Hepatocyte (in vitro differentiated cells): ENCODE results near the gene PLEKHO1. TPM values are rescaled to one million over a fixed set of nuclear protein-coding genes. Genes with fewer than 3 reads are reported as not detected.

Experiments
- DNase-seq: peaks from one replicate; pipeline ENCODE4 v3.0.0-alpha.2; 2016; ENCODE audit warnings: low spot score
- H2AFZ ChIP-seq: fragments of 200-600 bp; sonication (generic); 2 replicates; pipeline ENCODE4 v1.6.0; 2016; ENCODE audit warnings: antibody characterized with exemption, mild to moderate bottlenecking
- H3K27ac ChIP-seq: fragments of 200-600 bp; sonication (generic); 2 replicates; pipeline ENCODE4 v1.5.1; 2016; ENCODE audit warnings: mild to moderate bottlenecking
- H3K27me3 ChIP-seq: fragments of 200-600 bp; sonication (generic); 2 replicates; pipeline ENCODE4 v1.6.1; 2016
- H3K36me3 ChIP-seq: fragments of 200-600 bp; sonication (generic); replicated peaks from 2 replicates; pipeline ENCODE4 v1.5.1; 2016; ENCODE audit warnings: low read depth; ENCODE audit not compliant: insufficient read depth
- H3K4me1 ChIP-seq: fragments of 200-600 bp; sonication (generic); 2 replicates; pipeline ENCODE4 v1.5.1; 2016; ENCODE audit warnings: mild to moderate bottlenecking, moderate library complexity; ENCODE audit not compliant: insufficient read depth
- H3K4me2 ChIP-seq: fragments of 200-600 bp; sonication (generic); 2 replicates; pipeline ENCODE4 v1.6.0; 2016
- H3K4me3 ChIP-seq: fragments of 200-600 bp; sonication (generic); 2 replicates; pipeline ENCODE4 v1.5.1; 2016; ENCODE audit warnings: mild to moderate bottlenecking
- H3K79me2 ChIP-seq: fragments of 200-600 bp; sonication (generic); 2 replicates; pipeline ENCODE4 v1.6.0; 2017; ENCODE audit warnings: mild to moderate bottlenecking
- H3K9me2 ChIP-seq: fragments of 200-600 bp; sonication (generic); replicated peaks from 2 replicates; pipeline ENCODE4 v1.6.0; 2017; ENCODE audit warnings: mild to moderate bottlenecking; ENCODE audit not compliant: insufficient read depth
- H3K9me3 ChIP-seq: fragments of 200-600 bp; sonication (generic); 2 replicates; pipeline ENCODE4 v1.5.1; 2016; ENCODE audit warnings: low read depth, mild to moderate bottlenecking
- H4K20me1 ChIP-seq: fragments of 200-600 bp; sonication (generic); 2 replicates; pipeline ENCODE4 v1.6.0; 2016; ENCODE audit warnings: mild to moderate bottlenecking; ENCODE audit not compliant: insufficient read depth, poor library complexity, severe bottlenecking
- EZH2 ChIP-seq: fragments of 200-600 bp; sonication (generic); IDR thresholded peaks from 2 replicates; pipeline ENCODE4 v1.6.1; 2016; ENCODE audit warnings: antibody characterized with exemption, mild to moderate bottlenecking, borderline replicate concordance
- EZH2phosphoT487 ChIP-seq: fragments of 200-600 bp; sonication (generic); IDR thresholded peaks from one replicate; pipeline ENCODE4 v1.6.1; 2018; ENCODE audit warnings: antibody characterized with exemption, mild to moderate bottlenecking, low read depth, moderate library complexity; ENCODE audit not compliant: unreplicated experiment, severe bottlenecking
- WGBS: methylation state at CpG from one replicate; pipeline ENCODE4 v1.1.6; 2016; ENCODE audit warnings: low lambda C conversion rate; ENCODE audit errors: missing lambda C conversion rate; 5-methylcytosine and 5-hydroxymethylcytosine counted together
- polyA plus RNA-seq: library from polyadenylated mRNA; unstranded; fragments of >200 nt; fragmentation: Nextera tagmentation; extraction: Ambion mirVana; gene quantifications from 2 replicates; pipeline ENCODE4 v1.2.1, GENCODE V29; 2016
- total RNA-seq: library from RNA; depleted of rRNA; stranded (reverse); fragments of >200 nt; gene quantifications from 2 replicates; pipeline ENCODE4 v1.2.3, GENCODE V29; 2014
- TF ChIP-seq, protein P1 (sequence below): fragments of 200-600 bp; sonication (generic); IDR thresholded peaks from 2 replicates; pipeline ENCODE4 v1.5.1; 2016; ENCODE audit warnings: antibody characterized with exemption, mild to moderate bottlenecking; ENCODE audit not compliant: poor library complexity

Gene PLEKHO1
- total and polyA plus RNA-seq, 2 experiments from 2014 or later = 23.7 to 33.0 TPM

DNA sequence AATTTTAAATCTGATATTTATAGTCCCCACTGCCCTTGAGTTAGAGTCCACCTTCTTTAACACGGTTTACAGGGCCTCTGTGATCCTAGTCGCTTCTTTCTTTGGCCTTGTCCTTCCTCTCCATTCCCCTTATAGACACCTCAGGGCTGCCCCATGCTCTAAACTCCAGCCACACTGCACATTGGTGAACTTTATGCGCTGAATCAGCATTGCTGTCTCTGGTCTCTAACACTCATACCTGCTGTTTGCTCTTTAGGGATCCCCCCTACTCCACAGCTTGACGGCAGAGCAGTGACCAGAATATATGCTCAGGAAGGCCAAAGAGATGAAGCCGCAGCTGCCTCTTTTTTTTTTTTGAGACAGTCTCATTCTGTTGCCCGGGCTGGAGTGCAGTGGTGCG lies 30.2 kb downstream of the PLEKHO1 start:
- no peaks in the 10 kb centered on the region for H3K9me3 ChIP-seq
- H3K36me3 ChIP-seq = no peaks in the 10 kb centered on the region
- no peaks in the 10 kb centered on the region for H3K79me2 ChIP-seq
- TF ChIP-seq, protein P1, sequence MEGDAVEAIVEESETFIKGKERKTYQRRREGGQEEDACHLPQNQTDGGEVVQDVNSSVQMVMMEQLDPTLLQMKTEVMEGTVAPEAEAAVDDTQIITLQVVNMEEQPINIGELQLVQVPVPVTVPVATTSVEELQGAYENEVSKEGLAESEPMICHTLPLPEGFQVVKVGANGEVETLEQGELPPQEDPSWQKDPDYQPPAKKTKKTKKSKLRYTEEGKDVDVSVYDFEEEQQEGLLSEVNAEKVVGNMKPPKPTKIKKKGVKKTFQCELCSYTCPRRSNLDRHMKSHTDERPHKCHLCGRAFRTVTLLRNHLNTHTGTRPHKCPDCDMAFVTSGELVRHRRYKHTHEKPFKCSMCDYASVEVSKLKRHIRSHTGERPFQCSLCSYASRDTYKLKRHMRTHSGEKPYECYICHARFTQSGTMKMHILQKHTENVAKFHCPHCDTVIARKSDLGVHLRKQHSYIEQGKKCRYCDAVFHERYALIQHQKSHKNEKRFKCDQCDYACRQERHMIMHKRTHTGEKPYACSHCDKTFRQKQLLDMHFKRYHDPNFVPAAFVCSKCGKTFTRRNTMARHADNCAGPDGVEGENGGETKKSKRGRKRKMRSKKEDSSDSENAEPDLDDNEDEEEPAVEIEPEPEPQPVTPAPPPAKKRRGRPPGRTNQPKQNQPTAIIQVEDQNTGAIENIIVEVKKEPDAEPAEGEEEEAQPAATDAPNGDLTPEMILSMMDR = no peak
- TF ChIP-seq EZH2 (no peak), EZH2phosphoT487 (no peak)
- no peaks in the 10 kb centered on the region for H4K20me1 ChIP-seq
- H3K4me3 ChIP-seq = no peak overlapping the region
- no peak for DNase-seq
- no peak overlapping the region for H3K4me2 ChIP-seq
- no peaks in the 10 kb centered on the region for H3K27me3 ChIP-seq
- no peaks in the 10 kb centered on the region for H3K4me1 ChIP-seq
- no peaks in the 10 kb centered on the region for H3K9me2 ChIP-seq
- H3K27ac ChIP-seq = no peak overlapping the region
- WGBS = 95% methylated on average over 7 of the region's 7 CpGs
- H2AFZ ChIP-seq = no peak overlapping the region

DNA sequence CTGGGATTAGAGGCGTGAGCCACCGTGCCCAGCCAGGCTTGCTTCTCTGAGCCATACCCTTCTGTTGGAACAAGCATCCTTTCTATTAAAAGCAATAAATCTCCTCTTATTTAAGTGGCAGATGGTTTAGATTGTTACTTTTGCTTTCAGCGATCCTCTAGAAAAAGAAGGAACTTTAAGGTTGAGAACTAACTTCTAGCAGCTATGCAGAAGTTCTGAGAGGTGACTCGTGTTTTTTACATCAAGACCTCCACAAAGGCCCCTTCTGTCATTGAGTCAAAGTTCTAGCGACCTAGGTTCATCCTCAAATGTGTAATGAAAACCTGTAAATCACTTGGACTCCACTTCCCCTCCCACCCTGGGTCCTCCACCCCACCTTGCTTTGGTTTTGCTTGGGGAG lies 30.8 kb downstream of the PLEKHO1 start:
- Histone ChIP-seq H3K79me2 (no peaks in the 10 kb centered on the region), H3K27ac (no peak overlapping the region), H3K36me3 (no peaks in the 10 kb centered on the region), H3K27me3 (no peaks in the 10 kb centered on the region), H3K9me3 (no peaks in the 10 kb centered on the region), H3K4me1 (no peaks in the 10 kb centered on the region), H3K9me2 (no peaks in the 10 kb centered on the region), H3K4me2 (no peak overlapping the region), H4K20me1 (no peaks in the 10 kb centered on the region), H3K4me3 (no peak overlapping the region), H2AFZ (no peak overlapping the region)
- no peak for DNase-seq
- 86% methylated on average over 5 of the region's 5 CpGs for WGBS
- TF ChIP-seq EZH2phosphoT487 (no peak), EZH2 (no peak)
- TF ChIP-seq, protein P1 = no peak

DNA sequence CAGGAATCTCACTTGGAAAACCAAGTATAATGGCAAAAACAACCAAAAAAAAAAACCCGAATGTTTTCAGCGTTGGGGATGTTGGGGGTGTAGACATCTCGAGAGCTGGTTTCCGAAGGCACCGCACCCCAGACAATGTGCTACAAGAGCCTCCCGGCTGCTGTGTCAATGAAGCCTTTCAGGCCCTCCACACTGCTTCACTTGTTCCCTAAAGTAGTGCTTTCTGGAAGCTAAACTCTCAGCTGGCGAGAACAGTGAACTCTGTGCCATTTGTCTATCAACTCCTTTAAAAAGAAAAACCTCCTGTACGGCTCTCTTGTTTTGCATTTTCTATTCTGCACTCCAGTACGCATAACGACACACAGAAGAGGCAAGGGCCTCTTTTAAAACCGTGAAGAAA lies 32.5 kb downstream of the PLEKHO1 start:
- H3K4me3 ChIP-seq = no peak overlapping the region
- no peak overlapping the region for H3K4me2 ChIP-seq
- 90% methylated on average over 11 of the region's 11 CpGs for WGBS
- TF ChIP-seq, protein P1 = no peak
- TF ChIP-seq EZH2phosphoT487 (no peak), EZH2 (no peak)
- H4K20me1 ChIP-seq = no peaks in the 10 kb centered on the region
- H3K4me1 ChIP-seq = no peaks in the 10 kb centered on the region
- no peaks in the 10 kb centered on the region for H3K27me3 ChIP-seq
- H2AFZ ChIP-seq = no peak overlapping the region
- H3K27ac ChIP-seq = no peak overlapping the region
- H3K36me3 ChIP-seq = no peaks in the 10 kb centered on the region
- H3K9me2 ChIP-seq = no peaks in the 10 kb centered on the region
- no peak for DNase-seq
- no peaks in the 10 kb centered on the region for H3K9me3 ChIP-seq
- no peaks in the 10 kb centered on the region for H3K79me2 ChIP-seq

DNA sequence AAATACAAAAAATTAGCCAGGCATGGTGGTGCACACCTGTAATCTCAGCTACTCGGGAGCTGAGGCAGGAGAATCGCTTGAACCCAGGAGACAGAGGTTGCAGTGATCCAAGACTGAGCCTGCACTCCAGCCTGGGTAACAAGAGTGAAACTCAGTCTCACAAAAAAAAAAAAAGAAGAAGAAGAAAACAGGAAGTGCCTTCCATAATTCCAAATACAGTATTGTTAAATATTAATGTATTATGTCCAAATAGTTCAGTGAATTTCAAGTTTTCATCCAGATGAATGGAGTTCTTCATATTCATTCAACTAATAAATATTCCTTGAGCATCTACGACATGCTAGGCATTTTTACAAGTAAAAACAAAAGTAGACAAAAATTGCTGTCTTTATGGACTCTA lies 33.3 kb downstream of the PLEKHO1 start:
- WGBS = 91% methylated on average over 3 of the region's 3 CpGs
- H3K4me2 ChIP-seq = no peak overlapping the region
- H3K36me3 ChIP-seq = no peaks in the 10 kb centered on the region
- no peaks in the 10 kb centered on the region for H3K27me3 ChIP-seq
- TF ChIP-seq EZH2 (no peak), EZH2phosphoT487 (no peak)
- TF ChIP-seq, protein P1 = no peak
- no peaks in the 10 kb centered on the region for H3K9me2 ChIP-seq
- H3K9me3 ChIP-seq = no peaks in the 10 kb centered on the region
- no peaks in the 10 kb centered on the region for H3K4me1 ChIP-seq
- no peak for DNase-seq
- no peak overlapping the region for H2AFZ ChIP-seq
- no peaks in the 10 kb centered on the region for H4K20me1 ChIP-seq
- H3K27ac ChIP-seq = no peak overlapping the region
- H3K79me2 ChIP-seq = no peaks in the 10 kb centered on the region
- no peak overlapping the region for H3K4me3 ChIP-seq
